Inflammatory macrophage treated with lipopolysaccharide for 4 hours (primary cell): ENCODE results near the gene CAMSAP2.

Experiments used
- DNase-seq: peaks from one replicate; pipeline ENCODE4 v3.0.0-alpha.2; 2020

The CAMSAP2 gene

GRCh38 chr1:200900877-200901276 is 162.2 kb downstream of the CAMSAP2 start:
- DNase-seq: no peak

DNA sequence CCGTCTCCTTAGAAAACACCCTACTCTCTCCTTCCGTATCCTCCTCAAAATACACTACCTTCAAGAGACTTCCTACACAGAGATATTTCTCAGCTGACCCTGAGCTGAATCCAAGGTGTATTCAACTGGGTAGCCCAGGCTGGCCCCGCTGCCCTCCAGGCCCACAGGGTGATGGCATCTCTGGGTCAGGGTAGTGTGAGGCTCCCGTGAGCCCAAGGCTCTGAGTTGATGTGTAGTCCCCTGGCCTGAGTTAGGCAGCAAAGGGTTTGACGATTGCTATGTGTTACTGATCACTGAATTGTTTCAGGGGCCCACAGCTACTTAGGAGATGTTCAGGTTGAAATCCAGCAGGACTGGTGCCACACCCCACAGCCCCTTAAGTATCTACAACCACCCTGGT is 162.7 kb downstream of the CAMSAP2 start:
- DNase-seq: no peak

DNA sequence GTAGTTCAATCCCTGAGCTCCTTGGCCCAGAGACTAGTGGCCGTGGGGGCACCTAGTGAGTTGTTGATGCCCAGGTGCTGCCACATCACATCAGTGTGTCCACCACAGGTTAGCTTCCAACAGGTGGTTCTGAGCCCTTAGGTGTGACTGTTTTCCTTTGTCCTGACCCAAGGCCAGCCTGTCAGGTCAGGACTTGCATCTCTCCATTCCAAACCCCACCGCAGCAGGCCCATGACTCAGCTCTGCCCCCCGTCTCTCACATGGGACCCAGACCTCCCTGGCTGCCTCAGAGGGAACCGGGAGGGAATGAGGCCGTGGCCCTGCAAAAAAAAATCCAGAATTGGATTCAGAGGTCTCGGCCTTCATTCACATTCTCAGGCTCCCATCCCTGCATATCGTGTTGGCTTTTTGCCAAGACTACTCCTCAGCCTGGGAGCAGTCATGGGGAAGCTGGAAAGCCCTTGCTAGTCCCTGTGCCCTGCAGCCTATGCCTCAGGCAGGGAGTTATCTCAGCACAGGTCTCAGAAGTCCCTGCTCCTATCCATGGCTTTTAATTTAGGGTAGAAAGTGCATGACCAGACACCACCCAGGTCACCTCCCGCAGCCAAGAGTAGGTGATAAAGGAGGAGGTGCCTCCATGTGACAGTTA is 163.2 kb downstream of the CAMSAP2 start:
- no peak for DNase-seq

DNA sequence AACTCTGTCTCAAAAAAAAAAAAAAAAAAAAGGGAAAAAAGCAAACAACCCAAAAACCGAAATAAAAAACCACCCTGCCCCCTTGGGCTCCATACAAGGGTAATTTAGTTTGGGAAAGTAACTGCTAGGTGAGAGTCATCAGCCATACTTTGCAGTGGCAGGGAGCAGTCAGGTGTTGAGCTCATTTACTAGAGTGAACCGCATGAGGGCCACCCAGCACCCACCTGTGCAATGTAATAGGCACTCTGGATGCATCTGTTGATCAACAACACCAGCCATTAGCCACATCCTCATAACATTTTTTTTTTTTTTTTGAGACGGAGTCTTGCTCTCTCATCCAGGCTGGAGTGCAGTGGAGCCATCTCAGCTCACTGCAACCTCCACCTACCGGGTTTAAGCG is 165.1 kb downstream of the CAMSAP2 start:
- no peak for DNase-seq

GRCh38 chr1:200904772-200905171 is 166.1 kb downstream of the CAMSAP2 start:
- DNase-seq: no peak

- DNase-seq: no peak
These were observed 166.8 kb downstream of the CAMSAP2 start for GRCh38 chr1:200905411-200906052.

DNA sequence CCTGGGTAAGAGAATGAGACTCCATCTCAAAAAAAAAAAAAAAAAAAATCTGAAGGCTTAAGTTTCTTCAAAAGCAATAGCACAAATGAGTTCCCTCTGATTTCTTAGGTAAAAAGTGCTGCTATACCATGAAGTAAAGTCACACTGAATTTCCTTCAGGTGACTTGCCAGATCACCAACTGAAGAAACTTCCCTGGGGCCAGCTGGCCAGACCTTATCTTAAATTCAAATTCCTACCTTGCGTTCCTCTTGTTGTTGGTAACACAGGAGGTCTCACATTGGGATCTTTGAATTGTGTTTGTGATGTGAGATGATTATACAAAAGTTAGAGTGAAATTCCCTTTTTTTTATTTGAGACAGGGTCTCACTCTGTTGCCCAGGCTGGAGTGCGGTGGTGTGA is 167.8 kb downstream of the CAMSAP2 start:
- DNase-seq: no peak

GRCh38 chr1:200907611-200908097 is 169.0 kb downstream of the CAMSAP2 start:
- peak; percentile 89 for DNase-seq

GRCh38 chr1:200908191-200908868 is 169.6 kb downstream of the CAMSAP2 start:
- DNase-seq: no peak

- DNase-seq: no peak
These were observed 170.4 kb downstream of the CAMSAP2 start for GRCh38 chr1:200909071-200909470.

- DNase-seq: no peak
These were observed 171.1 kb downstream of the CAMSAP2 start for GRCh38 chr1:200909757-200910239.
